HepG2 (cell line): ENCODE data around the gene LINC00237. TPM values are rescaled to one million over a fixed set of nuclear protein-coding genes. Genes with fewer than 3 reads are reported as not detected.
A peak's percentile ranks its signal among the peaks of the same experiment; 100 is the strongest.

Source experiments
- GFI1 ChIP-seq: sonication (generic); formaldehyde crosslinking; IDR thresholded peaks from 2 replicates; pipeline ENCODE4 v1.5.0; 2020; ENCODE audit warnings: missing genetic modification reagents, mild to moderate bottlenecking, borderline replicate concordance
- KDM2A ChIP-seq: sonication (generic); formaldehyde crosslinking; IDR thresholded peaks from 2 replicates; pipeline ENCODE4 v1.4.0; 2020; ENCODE audit warnings: low read depth, missing genetic modification reagents, borderline replicate concordance
- MTA3 ChIP-seq: sonication (generic); formaldehyde crosslinking; IDR thresholded peaks from 2 replicates; pipeline ENCODE4 v1.4.0; 2020; ENCODE audit warnings: missing genetic modification reagents
- NR2C2 ChIP-seq: sonication (generic); formaldehyde crosslinking; IDR thresholded peaks from 2 replicates; pipeline ENCODE4 v1.4.0; 2020; ENCODE audit warnings: missing genetic modification reagents, mild to moderate bottlenecking, moderate library complexity, borderline replicate concordance
- RERE ChIP-seq: IDR thresholded peaks from 2 replicates; pipeline ENCODE4 v1.6.1; 2016; ENCODE audit warnings: low read depth, missing genetic modification reagents, missing compliant biosample characterization
- SNRNP70 ChIP-seq: fragments of 200-400 bp; formaldehyde crosslinking; IDR thresholded peaks from 2 replicates; pipeline ENCODE4 v1.6.1; 2017; ENCODE audit warnings: mild to moderate bottlenecking, low read depth, low read length, moderate library complexity
- THAP7 ChIP-seq: sonication (generic); formaldehyde crosslinking; IDR thresholded peaks from 2 replicates; pipeline ENCODE4 v1.8.1; 2023; ENCODE audit warnings: mild to moderate bottlenecking, missing genetic modification reagents
- ZFP36L1 ChIP-seq: sonication (generic); formaldehyde crosslinking; IDR thresholded peaks from 2 replicates; pipeline ENCODE4 v1.8.0; 2022; ENCODE audit warnings: mild to moderate bottlenecking, missing genetic modification reagents, moderate library complexity
- ZFP91 ChIP-seq: sonication (generic); formaldehyde crosslinking; IDR thresholded peaks from 2 replicates; pipeline ENCODE4 v1.9.0; 2022; ENCODE audit warnings: missing genetic modification reagents, mild to moderate bottlenecking, borderline replicate concordance
- ZNF253 ChIP-seq: sonication (generic); formaldehyde crosslinking; IDR thresholded peaks from 2 replicates; pipeline ENCODE4 v1.8.0; 2022; ENCODE audit warnings: mild to moderate bottlenecking, missing genetic modification reagents, borderline replicate concordance
- ZNF281 ChIP-seq: sonication (generic); formaldehyde crosslinking; IDR thresholded peaks from 2 replicates; pipeline ENCODE4 v1.4.0; 2020; ENCODE audit warnings: missing genetic modification reagents, borderline replicate concordance
- ZSCAN31 ChIP-seq: sonication (generic); formaldehyde crosslinking; IDR thresholded peaks from 2 replicates; pipeline ENCODE4 v1.5.0; 2020; ENCODE audit warnings: low read depth, mild to moderate bottlenecking, missing genetic modification reagents
- ZSCAN5A ChIP-seq: sonication (generic); formaldehyde crosslinking; IDR thresholded peaks from 2 replicates; pipeline ENCODE4 v1.8.0; 2022; ENCODE audit warnings: mild to moderate bottlenecking, missing genetic modification reagents, borderline replicate concordance
- polyA plus RNA-seq, 8 experiments: library from polyadenylated mRNA; depleted of rRNA in 3 of 8; stranded (reverse) in 7 of 8; unstranded in 1 of 8; fragments of >200 nt; fragmentation: Illumina TruSeq in 4 of 8; extraction: Trizol in 4 of 8; gene quantifications; 2 replicates each; pipeline versions ENCODE4 v1.2.1 to v1.2.3, GENCODE V29; 2011 to 2016; ENCODE audit warnings: low read depth in 4 of 8, missing spikeins in 1 of 8, mixed read lengths in 1 of 8; ENCODE audit not compliant: insufficient read depth in 1 of 8
- total RNA-seq, 5 experiments: library from RNA; depleted of rRNA; stranded (reverse); fragments of >200 nt; fragmentation: Illumina TruSeq; extraction: Trizol; gene quantifications; 2 replicates each; pipeline ENCODE4 v1.2.3, GENCODE V29; 2016; ENCODE audit warnings: low read depth in 1 of 5

LINC00237 gene
- total and polyA plus RNA-seq, 2 of the 13 experiments (the other 11 are each of a cell fraction or from before 2014, with no cell fraction given), result not detected

GRCh38 chr20:21134883-21135493, 28.8 kb upstream of the LINC00237 start (continued):
- TF ChIP-seq ZFP36L1 (CRISPR knock-in tag) (0 out of 2 replicates have a peak, but pooled peaks have one; percentile 73), ZNF281 (CRISPR knock-in tag) (peak; percentile 70; the same call in 1 of the 2 replicates), GFI1 (CRISPR knock-in tag) (peak; percentile 84), ZFP91 (CRISPR knock-in tag) (no peak), ZNF253 (CRISPR knock-in tag) (no peak), SNRNP70 (no peak), THAP7 (no peak), RERE (CRISPR knock-in tag) (peak; percentile 95), ZSCAN31 (CRISPR knock-in tag) (no peak), ZSCAN5A (no peak; the same call in 1 of the 2 replicates), KDM2A (CRISPR knock-in tag) (no peak; the same call in 1 of the 2 replicates), MTA3 (no peak), NR2C2 (peak; percentile 72; the same call in 1 of the 2 replicates)
